Heart right ventricle (tissue), 16 donors: ENCODE measurements around the gene DOC2B. TPM values are rescaled to one million over a fixed set of nuclear protein-coding genes. Genes with fewer than 3 reads are reported as not detected.
"Not testable (repeated sequence)": the region's sequence is repeated elsewhere in the genome, so short reads cannot be mapped to it uniquely, and the experiment has no call there.

Source experiments
- ATAC-seq, 8 donors: fragments of 200-7000 bp; cut with Tn5 transposase; one replicate each; pipeline ENCODE4 v1.9.1; 2020; ENCODE audit warnings: mild to moderate bottlenecking in 8 of 8, moderate library complexity in 8 of 8, moderate number of reproducible peaks in 1 of 8
- DNase-seq, 2 donors: peaks; one replicate each; pipeline ENCODE4 v3.0.0-alpha.2; 2020
- H3K27ac ChIP-seq, 10 donors: fragments of 200-600 bp; sonication (generic) in 2 of 10; one replicate each; pipeline versions ENCODE4 v1.5.0 to v1.8.0; 2020 to 2022; ENCODE audit warnings: mild to moderate bottlenecking in 3 of 10
- H3K27me3 ChIP-seq, 7 donors: fragments of 200-600 bp; one replicate each; pipeline ENCODE4 v1.8.0; 2021 to 2022; ENCODE audit warnings: mild to moderate bottlenecking in 2 of 7
- H3K36me3 ChIP-seq, 9 donors: fragments of 200-600 bp; sonication (generic) in 1 of 9; one replicate each; pipeline versions ENCODE4 v1.5.0 to v1.8.0; 2020 to 2022; ENCODE audit warnings: mild to moderate bottlenecking in 2 of 9
- H3K4me1 ChIP-seq, 9 donors: fragments of 200-600 bp; sonication (generic) in 1 of 9; one replicate each; pipeline versions ENCODE4 v1.5.0 to v1.8.0; 2020 to 2022; ENCODE audit warnings: mild to moderate bottlenecking in 4 of 9
- H3K4me3 ChIP-seq, 10 donors: fragments of 200-600 bp; sonication (generic) in 2 of 10; one replicate each; pipeline versions ENCODE4 v1.5.0 to v1.8.0; 2020 to 2022; ENCODE audit warnings: mild to moderate bottlenecking in 7 of 10, moderate library complexity in 2 of 10
- H3K9me3 ChIP-seq, 11 donors: fragments of 200-600 bp in 10 of 11; sonication (generic) in 2 of 11; one replicate each; pipeline versions ENCODE4 v1.5.0 to v1.8.0; 2013 to 2022; ENCODE audit warnings: mild to moderate bottlenecking in 2 of 11, control low read depth in 1 of 11, moderate library complexity in 1 of 11
- WGBS, 2 donors: extraction: QIAGEN DNeasy Blood & Tissue Kit; methylation state at CpG; one replicate each; pipeline ENCODE4 v1.1.7; 2013; ENCODE audit warnings: inconsistent platforms in 1 of 2; 5-methylcytosine and 5-hydroxymethylcytosine counted together
- intact Hi-C, 10 donors: fragments of 100-400 bp; cut with DNase I; formaldehyde crosslinking; loops; one replicate each; pipeline versions ENCODE4 v1.11.1 to v1.14.2; 2022
- polyA plus RNA-seq, 2 donors: library from polyadenylated mRNA; stranded (reverse); fragments of 200-250 nt; gene quantifications; one replicate each; pipeline ENCODE4 v1.2.3, GENCODE V29; 2013
- total RNA-seq, 10 donors: library from RNA; stranded (reverse); fragmentation: NEBNext Ultra II Directional in 3 of 10; extraction: Animal tissue kit (Norgen Biotek cat#: 25700) in 3 of 10; gene quantifications; one replicate each; pipeline versions ENCODE4 v1.2.1 to v1.2.4, GENCODE V29; 2021 to 2023
- TF ChIP-seq, protein P1 (sequence below), 9 donors: fragments of 200-600 bp; sonication (generic) in 2 of 9; IDR thresholded peaks; one replicate each; pipeline versions ENCODE4 v1.5.0 to v1.8.0; 2021 to 2022; ENCODE audit warnings: antibody characterized with exemption in 9 of 9, mild to moderate bottlenecking in 5 of 9, moderate library complexity in 1 of 9
- donor health status: Arrhythmogenic right ventricular cardiomyopathy.
- donor health status: ischemic (EF 13 %, LVEDD 7.1; RV severe dilation, severe dysfunction).
- donor health status: healthy with polysubstance abuse.
- donor health status: DM: no; HTN: yes; CAD: no.
- donor health status: DM: no; HTN: no; CAD: no.
- donor health status: ischemic (EF 25% LVEDD 6.9; RV normal size, moderate dysfunction).
- donor health status: ischemic (EF 25% LVEDD 5.7; RV mildly dilated, moderate dysfunction).
- donor health status: healthy.
- donor health status: DM: yes; HTN: yes; CAD: no.
- donor health status: Ischemic cardiomyopathy.
- donor health status: ischemic (EF 35%, LVEDD 5.7; RV mildly dilated, moderate dysfunction).
- donor health status: nonischemic (EF 11% LVEDD 7.7; RV severe dilation, severe dysfunction).
- donor health status: DM: yes; HTN: yes; CAD: no.
- donor health status: PGD.
- donor health status: ischemic (EF 29% LVEDD 5.4; RV normal size, mild dysfunction).
- donor health status: nonischemic (EF 23%, LVEDD 6.1; RV moderate dilation, normal function).

DOC2B gene
- total and polyA plus RNA-seq, 12 donors = 2.5 to 13.0 (median 4.6) TPM

DNA sequence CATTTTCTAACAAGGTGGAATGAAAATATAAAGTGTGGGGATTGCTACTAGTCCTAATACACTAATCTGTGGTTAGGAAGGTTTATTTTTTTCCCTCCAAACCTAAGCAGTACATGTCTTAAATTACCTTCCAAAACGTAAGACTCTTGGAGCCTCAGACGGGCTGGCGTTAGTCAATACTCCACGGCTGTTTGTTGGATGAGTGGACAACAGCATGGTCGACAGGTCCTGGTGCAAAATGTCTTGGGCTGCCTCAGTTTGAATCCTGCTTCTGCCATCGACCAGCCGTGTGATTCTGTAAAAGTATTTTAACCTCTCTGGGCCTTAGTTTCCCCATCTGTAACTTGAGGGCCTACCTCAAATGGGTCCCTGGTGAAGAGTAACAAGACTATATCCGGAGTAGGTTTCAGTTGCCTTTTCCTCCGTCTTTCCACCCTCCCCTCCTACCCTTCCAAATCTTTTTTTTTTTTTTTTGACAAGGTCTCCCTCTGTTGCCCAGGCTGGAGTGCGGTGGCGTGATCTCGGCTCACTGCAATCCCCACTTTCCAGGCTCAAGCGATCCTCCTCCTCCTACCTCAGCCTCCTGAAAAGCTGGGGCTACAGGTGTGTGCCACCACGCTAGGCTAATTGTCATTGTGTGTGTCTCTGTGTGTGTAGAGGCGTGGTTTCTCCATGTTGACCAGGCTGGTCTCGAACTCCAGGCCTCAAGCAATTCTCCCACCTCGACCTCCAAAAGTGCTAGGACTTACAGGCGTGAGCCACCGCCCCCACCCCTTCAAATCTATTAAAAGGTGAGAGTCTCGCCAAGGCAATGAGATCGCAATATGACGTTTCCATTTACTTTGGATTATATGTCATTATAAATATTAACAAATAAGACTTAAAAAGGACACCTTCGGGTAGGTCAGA, 38.3 kb downstream of the DOC2B start:
- H3K36me3 ChIP-seq = peaks cover 0 to 16% (median 0%) of the 10 kb centered on the region in 9 donors
- WGBS, 2 donors = 74 to 79% methylated on average over 23 of the region's 23 CpGs
- TF ChIP-seq, protein P1, sequence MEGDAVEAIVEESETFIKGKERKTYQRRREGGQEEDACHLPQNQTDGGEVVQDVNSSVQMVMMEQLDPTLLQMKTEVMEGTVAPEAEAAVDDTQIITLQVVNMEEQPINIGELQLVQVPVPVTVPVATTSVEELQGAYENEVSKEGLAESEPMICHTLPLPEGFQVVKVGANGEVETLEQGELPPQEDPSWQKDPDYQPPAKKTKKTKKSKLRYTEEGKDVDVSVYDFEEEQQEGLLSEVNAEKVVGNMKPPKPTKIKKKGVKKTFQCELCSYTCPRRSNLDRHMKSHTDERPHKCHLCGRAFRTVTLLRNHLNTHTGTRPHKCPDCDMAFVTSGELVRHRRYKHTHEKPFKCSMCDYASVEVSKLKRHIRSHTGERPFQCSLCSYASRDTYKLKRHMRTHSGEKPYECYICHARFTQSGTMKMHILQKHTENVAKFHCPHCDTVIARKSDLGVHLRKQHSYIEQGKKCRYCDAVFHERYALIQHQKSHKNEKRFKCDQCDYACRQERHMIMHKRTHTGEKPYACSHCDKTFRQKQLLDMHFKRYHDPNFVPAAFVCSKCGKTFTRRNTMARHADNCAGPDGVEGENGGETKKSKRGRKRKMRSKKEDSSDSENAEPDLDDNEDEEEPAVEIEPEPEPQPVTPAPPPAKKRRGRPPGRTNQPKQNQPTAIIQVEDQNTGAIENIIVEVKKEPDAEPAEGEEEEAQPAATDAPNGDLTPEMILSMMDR (IDR thresholded peaks at IDR 0.05) = no peak

DNA sequence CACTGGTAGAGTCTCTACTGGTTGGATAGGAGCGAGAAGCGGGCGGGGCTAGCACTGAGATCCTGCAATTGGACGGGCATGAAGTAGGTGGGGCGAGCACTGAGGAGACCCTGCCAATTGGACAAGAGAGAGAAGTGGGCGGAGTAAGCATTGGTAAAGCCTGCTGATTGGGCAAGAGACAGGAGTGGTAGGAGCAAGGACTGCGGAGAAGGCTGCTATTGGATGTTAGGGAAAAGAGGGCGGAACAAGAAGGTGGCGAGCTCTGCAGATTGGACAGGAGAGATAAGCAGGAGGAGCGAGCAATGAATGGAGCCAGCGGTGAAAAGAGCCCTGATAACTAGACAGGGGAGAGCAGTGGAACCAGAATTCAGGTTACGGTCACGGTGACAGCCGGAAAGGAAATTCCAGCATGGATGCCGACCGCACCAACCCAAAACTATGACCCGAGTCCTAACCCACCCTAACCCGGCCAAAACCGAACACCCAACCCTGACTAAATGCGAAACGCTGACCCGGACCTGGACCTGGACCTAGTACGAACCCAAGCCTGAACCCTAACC, 39.3 kb downstream of the DOC2B start:
- Histone ChIP-seq H3K4me1 (peaks cover 0 to 12% (median 4%) of the 10 kb centered on the region in 9 donors), H3K27me3 (peaks cover 0 to 3% (median 0%) of the 10 kb centered on the region in 7 donors), H3K27ac (no peak overlapping the region), H3K36me3 (peaks cover 0 to 7% (median 0%) of the 10 kb centered on the region in 9 donors), H3K4me3 (no peak overlapping the region), H3K9me3 (no peaks in the 10 kb centered on the region)
- 93 to 94% methylated on average over 23 of the region's 23 CpGs for WGBS, 2 donors
- peak in 1 of 2 donors; percentile 11 for DNase-seq
- TF ChIP-seq, protein P1 (IDR thresholded peaks at IDR 0.05) = no peak
- intact Hi-C loops = loop anchor here in 5 of 10 donors (5.0 kb wide), 3 partner anchors 245 to 560 kb away; no protein-coding TSS in a partner anchor
- ATAC-seq = peak in 1 of 8 donors; percentile 19

More for the DNA sequence above, 38.3 kb downstream of the DOC2B start:
- no peak for ATAC-seq
- Histone ChIP-seq H3K27ac (no peak overlapping the region), H3K4me1 (peaks cover 0 to 12% (median 4%) of the 10 kb centered on the region in 9 donors), H3K4me3 (no peak overlapping the region), H3K9me3 (no peaks in the 10 kb centered on the region), H3K27me3 (peaks cover 0 to 3% (median 0%) of the 10 kb centered on the region in 7 donors)
- peak in 1 of 2 donors; percentile 2 for DNase-seq
- intact Hi-C loops = loop anchor here in 5 of 10 donors (5.0 kb wide), 3 partner anchors 244 to 559 kb away; no protein-coding TSS in a partner anchor

DNA sequence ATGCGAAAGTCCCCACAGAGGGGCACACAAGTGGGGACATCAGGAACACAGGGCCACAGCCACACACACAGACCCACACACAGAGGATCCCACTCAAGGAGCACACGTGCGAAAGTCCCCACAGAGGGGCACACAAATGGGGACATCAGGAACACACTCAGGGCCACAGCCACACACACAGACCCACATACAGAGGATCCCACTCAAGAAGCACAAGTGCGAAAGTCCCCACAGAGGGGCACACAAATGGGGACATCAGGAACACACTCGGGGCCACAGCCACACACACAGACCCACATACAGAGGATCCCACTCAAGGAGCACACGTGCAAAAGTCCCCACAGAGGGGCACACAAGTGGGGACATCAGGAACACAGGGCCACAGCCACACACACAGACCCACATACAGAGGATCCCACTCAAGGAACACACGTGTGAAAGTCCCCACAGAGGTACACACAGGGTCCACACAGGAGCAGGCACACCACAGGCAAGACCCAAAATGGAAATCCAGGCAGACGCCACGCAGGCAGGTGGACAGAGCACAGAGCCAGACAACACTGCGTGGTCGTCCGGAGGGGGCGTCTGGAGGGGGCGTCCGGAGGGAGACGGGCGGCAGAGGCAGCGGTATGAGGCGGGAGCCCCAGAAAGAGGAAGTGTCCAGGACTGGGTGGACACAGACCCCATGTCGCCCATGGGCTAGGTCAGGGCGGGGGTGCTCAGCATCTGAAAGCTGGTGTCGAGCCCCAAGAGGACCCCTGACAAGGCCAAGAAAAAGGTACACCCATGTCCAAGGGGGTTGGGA, 41.8 kb downstream of the DOC2B start:
- H3K4me1 ChIP-seq = peaks cover 0 to 12% (median 4%) of the 10 kb centered on the region in 9 donors
- WGBS, 2 donors = 70 to 77% methylated on average over 15 to 20 of the region's 22 CpGs
- not testable (repeated sequence) for H3K36me3 ChIP-seq, H3K4me3 ChIP-seq, H3K9me3 ChIP-seq, H3K27me3 ChIP-seq, H3K27ac ChIP-seq
- intact Hi-C loops = loop anchor here in 5 of 10 donors (5.0 kb wide), 3 partner anchors 248 to 563 kb away; no protein-coding TSS in a partner anchor
- ATAC-seq (peak in 1 of 8 donors; percentile 39), DNase-seq (peak in 1 of 2 donors; percentile 3)

DNA sequence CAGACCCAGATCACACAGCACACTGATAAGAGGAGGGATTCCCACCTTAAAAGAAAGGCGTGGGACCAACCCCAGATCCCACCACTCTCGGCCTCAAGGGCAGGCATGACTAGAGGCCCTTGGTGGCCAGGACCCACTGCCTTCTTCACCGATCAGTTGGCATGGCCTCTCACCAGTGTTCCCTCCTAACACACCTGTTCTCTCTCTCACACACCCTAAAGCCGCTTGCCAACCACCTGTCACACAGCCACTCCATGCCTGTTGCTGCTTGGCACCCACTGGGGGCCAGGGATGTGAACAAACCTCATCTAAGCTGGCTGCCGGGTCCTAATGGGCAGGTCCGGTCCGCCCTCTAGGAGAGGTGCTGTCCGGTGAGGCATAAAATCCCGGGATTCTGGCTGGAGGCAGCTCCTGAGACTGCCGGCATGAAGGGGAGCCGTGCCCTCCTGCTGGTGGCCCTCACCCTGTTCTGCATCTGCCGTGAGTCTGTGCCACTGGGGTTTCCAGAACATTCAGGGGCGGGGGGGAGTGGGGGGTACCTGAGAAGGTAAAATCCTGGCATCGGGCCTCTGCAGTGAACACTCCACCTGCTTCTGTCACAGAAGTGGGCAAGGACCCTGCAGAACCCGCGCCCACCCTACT, 44.2 kb downstream of the DOC2B start, which contains the start of gene SCGB1C2:
TSS of gene SCGB1C2 (plus strand) at position 404 of the 642 bp plus-strand sequence. CDS start at position 426, 22 bp downstream.
- intact Hi-C loops, H3K9me3 ChIP-seq, H3K4me1 ChIP-seq, H3K36me3 ChIP-seq, DNase-seq, H3K4me3 ChIP-seq, H3K27me3 ChIP-seq, H3K27ac ChIP-seq: not testable (repeated sequence)
- 80 to 91% methylated on average over 5 to 8 of the region's 16 CpGs for WGBS, 2 donors
- ATAC-seq = peak in 1 of 8 donors; percentile 6
